ENCODE results near the gene IGF1R. TPM values are rescaled to one million over a fixed set of nuclear protein-coding genes. Genes with fewer than 3 reads are reported as not detected.

The IGF1R gene
- total RNA-seq, 1 donor from 2014 or later = 21.2 TPM

DNA sequence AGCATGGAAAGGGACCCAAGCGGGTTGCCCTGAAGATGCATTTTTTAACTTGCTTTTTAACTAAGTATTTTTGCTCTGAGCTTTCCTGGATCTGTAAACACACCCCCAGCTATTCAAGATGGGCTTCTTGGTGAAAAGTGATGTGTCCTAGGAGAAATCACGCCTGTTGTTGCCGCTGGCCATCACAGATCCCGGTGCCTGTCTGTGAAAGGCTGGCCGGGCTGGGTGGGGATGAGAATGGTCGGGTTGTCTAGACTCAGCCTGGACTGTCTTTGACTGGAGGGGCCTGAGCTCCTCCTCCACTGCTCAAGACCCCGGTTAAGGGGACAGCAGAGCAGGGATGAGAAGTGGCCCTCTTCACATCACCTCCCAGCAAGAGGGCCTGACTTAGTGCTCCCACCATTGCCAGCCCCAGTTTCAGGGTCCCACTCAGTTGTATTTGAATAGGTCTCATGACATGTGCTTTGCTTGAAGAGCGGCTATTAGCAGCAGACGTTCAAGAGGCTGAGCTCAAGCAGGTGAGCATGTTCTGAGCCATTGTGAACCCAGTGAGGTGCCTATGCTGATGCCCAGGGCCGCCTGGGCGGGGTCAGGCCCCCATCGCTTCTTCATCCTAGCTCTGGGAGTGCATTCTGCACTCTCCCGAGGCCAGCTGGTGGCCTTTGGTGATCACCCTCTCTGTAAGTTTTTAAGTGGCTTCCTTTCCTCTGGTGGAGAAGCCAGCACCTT lies 79.9 kb downstream of the IGF1R start:
- no peak for ATAC-seq

GRCh38 chr15:98728811-98729160 lies 80.4 kb downstream of the IGF1R start:
- no peak for ATAC-seq

- ATAC-seq = no peak
These were observed 81.2 kb downstream of the IGF1R start for GRCh38 chr15:98729446-98730042.

DNA sequence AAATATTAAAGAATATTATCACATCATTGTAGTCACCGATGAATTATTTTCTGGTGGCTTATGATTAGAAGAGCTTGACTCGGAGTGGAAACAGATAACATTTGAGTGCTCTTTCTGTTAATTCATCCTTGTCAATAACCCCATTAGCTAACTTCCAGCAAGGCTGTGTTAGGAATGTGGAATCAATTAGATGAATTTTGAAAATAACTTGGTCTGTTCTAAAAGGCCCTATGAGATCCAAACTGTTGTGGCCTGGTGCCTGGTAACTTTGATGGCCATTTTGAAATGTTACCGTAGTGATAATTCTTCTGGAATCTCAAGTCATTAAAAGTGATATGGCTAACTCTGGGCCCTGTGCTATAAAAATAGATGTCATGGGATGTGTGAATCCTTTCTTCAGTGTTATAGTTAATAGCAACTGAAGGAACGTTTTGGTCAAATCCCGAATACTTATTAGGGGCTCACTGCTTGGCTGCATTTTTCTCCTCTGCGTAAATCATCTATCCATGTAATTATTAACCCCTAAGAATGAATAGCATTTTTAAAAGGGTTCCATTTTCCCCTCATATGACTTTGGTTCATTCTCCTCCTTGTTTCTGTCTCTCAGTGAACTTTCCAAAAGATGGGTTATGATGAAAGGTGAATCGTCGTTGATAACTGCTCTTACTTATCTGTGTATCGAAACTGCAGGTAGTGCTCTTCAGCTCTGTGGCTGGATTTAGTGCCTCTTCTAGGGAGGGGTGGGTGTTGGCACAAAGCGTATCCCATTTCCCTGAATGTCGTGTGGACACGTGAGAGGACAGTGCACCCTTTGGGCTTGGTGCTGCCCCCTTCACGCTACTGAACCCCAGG lies 82.7 kb downstream of the IGF1R start:
- ATAC-seq = no peak

GRCh38 chr15:98731712-98732450 lies 83.5 kb downstream of the IGF1R start:
- no peak for ATAC-seq

- no peak for ATAC-seq
These were observed 84.8 kb downstream of the IGF1R start for GRCh38 chr15:98733098-98733497.

- peak; percentile 67 for ATAC-seq
These were observed 86.3 kb downstream of the IGF1R start for GRCh38 chr15:98734466-98735199.

DNA sequence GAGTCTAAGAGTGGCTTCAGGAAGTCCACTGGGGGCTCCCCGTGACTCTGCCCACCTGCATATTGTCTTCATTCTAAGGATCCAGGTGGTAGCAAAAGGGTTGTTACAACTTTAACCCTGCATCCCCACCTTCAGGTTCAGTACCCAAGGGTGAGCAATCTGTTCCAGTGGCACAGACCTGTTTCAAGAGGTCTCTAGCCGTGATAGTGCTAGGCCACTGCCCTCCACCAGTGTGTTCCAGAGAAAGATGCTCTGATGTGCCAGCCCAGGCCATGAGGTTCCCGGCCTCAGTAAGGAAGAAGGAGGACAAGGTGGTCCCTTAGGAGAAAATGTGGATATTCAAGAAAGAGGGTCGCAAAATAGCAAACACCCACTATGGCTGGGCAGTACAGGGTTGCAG lies 87.0 kb downstream of the IGF1R start:
- no peak for ATAC-seq

- ATAC-seq = no peak
These were observed 87.7 kb downstream of the IGF1R start for GRCh38 chr15:98735895-98736617.

DNA sequence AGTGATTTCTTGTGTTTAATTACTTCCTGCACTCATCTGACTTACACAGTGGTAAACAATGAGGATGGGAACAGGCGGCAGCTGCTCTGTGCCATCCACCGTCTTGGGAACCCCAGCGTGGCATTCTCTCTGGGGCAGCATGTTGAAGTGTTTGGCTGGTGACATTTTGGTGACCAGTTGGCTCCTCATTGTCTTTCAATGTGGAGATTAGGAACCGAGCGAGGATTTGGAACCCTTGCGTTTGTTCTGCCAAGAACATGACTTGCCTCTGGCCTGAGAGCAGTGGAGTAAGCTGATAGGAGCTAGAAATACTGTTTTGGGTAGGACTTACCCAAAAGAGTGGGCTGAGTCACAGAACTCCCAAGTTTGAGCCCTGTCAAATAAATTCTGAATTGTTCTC lies 88.8 kb downstream of the IGF1R start:
- no peak for ATAC-seq

- ATAC-seq = no peak
These were observed 89.4 kb downstream of the IGF1R start for GRCh38 chr15:98737721-98738120.

DNA sequence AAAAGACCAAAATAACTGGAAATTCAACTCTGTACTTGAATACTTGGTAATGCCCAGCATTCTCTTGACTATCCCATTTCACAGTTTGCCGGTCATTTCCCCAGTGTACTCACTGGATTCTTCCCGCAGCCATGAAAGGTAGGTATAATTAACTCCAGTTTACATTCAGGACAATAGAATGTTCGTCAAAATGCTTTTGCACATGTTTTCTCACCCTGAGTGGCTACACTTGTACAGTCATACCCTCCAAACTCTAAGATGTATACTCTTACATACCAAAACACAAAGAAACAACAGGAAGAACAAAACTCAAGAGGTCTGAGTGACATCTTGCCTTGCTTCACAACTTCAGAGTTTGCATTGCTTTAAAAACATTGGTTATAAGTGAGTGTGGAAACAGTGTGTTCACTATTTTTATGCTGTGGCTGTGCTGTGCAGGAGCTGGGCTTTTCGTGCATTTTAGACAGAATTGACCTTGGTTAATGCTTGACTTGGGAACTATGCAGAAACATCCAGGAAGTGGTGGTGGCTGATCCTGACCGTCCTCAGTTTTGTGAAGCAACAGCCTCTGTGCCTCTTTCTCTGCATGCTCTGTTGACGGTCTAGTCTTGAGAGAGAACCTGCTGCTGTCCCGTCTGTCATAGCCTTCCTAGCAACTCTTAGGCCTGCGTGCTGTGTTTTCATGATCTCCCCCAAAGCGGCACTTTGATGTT lies 90.5 kb downstream of the IGF1R start:
- no peak for ATAC-seq

DNA sequence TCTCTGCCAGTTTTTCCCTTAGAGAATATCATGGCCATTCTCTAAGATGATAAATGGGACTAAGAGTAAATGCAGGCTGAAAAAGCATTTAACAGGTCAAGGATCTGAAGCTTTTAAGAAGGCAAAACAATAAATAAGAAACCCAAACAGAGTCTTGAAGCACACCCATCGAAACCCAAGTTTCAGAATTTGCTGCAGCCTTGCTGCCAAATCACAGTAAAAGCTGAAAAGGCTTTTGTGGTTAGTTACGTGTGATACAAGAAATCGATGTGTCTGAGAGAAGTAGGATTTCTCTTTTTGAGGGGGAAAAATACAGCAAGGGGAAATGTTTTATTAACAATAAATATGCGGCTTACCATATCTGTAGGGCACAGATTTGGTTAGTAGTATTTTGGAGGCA lies 92.0 kb downstream of the IGF1R start:
- ATAC-seq = no peak

GRCh38 chr15:98740963-98741362 lies 92.6 kb downstream of the IGF1R start:
- no peak for ATAC-seq

GRCh38 chr15:98743177-98743576 lies 94.8 kb downstream of the IGF1R start:
- ATAC-seq = peak; percentile 85

- ATAC-seq = no peak
These were observed 96.2 kb downstream of the IGF1R start for GRCh38 chr15:98744506-98744905.

DNA sequence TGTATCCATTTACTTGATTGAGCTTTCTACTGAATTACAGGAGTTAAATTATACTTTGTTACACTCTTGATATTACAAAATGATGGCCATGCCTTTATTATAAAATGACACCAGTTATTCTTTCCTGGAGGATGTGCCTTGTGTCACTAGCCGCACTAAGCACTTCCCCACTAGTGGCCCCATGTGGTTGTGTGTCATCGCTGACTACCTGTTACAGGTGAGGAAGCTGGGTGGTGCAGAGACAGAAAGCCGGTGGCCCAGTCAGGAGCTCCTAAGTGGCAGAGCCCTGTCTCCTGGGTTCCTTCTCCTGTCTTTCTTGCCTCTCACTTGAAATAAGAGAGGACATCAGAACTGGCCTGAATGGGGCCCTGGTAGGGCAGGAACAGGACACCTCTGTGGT lies 96.8 kb downstream of the IGF1R start:
- peak; percentile 79 for ATAC-seq

GRCh38 chr15:98745650-98746374 lies 97.5 kb downstream of the IGF1R start:
- ATAC-seq = peak; percentile 34

DNA sequence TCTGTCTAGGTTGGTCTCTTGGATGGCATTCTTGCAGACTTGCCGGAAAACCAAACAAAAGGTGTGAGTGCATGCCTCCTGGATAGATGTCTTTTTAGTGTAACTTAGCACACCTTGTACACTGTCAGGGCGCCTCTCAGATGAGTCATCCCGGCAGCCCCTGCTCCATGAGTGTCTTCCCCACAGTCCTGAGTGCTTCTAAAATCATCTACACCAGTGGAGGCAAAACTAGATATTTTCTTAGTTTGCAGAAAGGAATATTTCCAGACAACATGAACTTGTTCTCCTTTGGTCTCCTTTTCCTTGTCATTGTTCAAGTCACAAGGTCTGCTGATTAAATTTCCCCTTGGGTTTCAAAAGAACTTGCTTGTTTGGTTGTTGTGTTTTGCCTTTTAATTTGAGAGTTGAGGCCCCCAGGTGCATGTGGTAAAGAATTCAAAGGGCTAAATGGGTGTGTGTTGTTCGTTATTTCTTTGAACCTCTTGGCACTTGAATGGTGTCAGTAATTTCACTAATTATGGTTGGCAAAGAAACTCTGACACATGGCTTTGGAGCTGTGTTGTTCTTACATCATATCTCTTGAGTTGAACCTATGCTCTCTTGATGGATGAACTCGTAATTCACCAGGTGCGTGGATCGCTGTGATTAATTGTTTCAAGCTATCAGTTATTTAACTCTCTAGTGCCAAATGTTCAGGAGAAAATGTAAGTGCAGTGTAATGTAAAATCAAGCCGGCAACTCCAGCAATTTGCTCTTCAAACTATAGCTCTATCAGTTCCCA lies 98.2 kb downstream of the IGF1R start:
- ATAC-seq = peak; percentile 47
